Bronchial epithelial cell (primary cell): Measurements from ENCODE around the gene MRPL43. TPM values are rescaled to one million over a fixed set of nuclear protein-coding genes. Genes with fewer than 3 reads are reported as not detected.

Experiments
- DNase-seq: peaks from one replicate; pipeline ENCODE4 v3.0.0-alpha.2; 2010; ENCODE audit warnings: low read depth
- FAIRE-seq: peaks from 2 replicates; lab custom pipeline; 2011; peaks lifted over from hg19 to GRCh38; lab: Jason Lieb, UNC
- H3K27me3 ChIP-seq: 2 replicates; pipeline ENCODE4 v1.5.1; 2011; ENCODE audit warnings: low read length; ENCODE audit not compliant: control insufficient read depth, insufficient read depth
- H3K36me3 ChIP-seq: 2 replicates; pipeline ENCODE4 v1.5.1; 2011; ENCODE audit warnings: low read length; ENCODE audit not compliant: control insufficient read depth, insufficient read depth
- H3K4me3 ChIP-seq: 2 replicates; pipeline ENCODE4 v1.5.1; 2011; ENCODE audit warnings: mild to moderate bottlenecking, low read depth, low read length, control low read depth
- CTCF ChIP-seq: IDR thresholded peaks from 2 replicates; pipeline ENCODE4 v1.5.1; 2011; ENCODE audit warnings: mild to moderate bottlenecking, moderate library complexity, low read length, control low read depth, inconsistent platforms; ENCODE audit not compliant: insufficient read depth, severe bottlenecking
- total RNA-seq: library from RNA; depleted of rRNA; stranded (reverse); fragments of >200 nt; gene quantifications from 2 replicates; pipeline ENCODE4 v1.2.1, GENCODE V29; 2014

The MRPL43 gene
- total RNA-seq, 1 donor from 2014 or later = 73.5 TPM

GRCh38 chr10:101002456-101002855 is 15.2 kb upstream of the MRPL43 start:
- DNase-seq = no peak
- Histone ChIP-seq H3K27me3 (no peaks in the 10 kb centered on the region), H3K4me3 (no peak overlapping the region), H3K36me3 (peaks cover 21% of the 10 kb centered on the region)
- FAIRE-seq = no peak
- no peak for TF ChIP-seq CTCF

- FAIRE-seq (no peak), DNase-seq (no peak)
- no peak for TF ChIP-seq CTCF
- Histone ChIP-seq H3K27me3 (no peaks in the 10 kb centered on the region), H3K36me3 (peaks cover 21% of the 10 kb centered on the region), H3K4me3 (no peak overlapping the region)
These were observed 14.3 kb upstream of the MRPL43 start for GRCh38 chr10:101001659-101002035.

- peaks cover 21% of the 10 kb centered on the region for H3K36me3 ChIP-seq
- H3K4me3 ChIP-seq = peak overlapping the region; percentile 97
- DNase-seq = peak; percentile 63
- H3K27me3 ChIP-seq = no peaks in the 10 kb centered on the region
- no peak for TF ChIP-seq CTCF
- FAIRE-seq = peak; percentile 23
These were observed 13.8 kb upstream of the MRPL43 start for GRCh38 chr10:101000915-101001658.

- peaks cover 16% of the 10 kb centered on the region for H3K36me3 ChIP-seq
- FAIRE-seq (no peak), DNase-seq (no peak)
- no peaks in the 10 kb centered on the region for H3K27me3 ChIP-seq
- no peak for TF ChIP-seq CTCF
- H3K4me3 ChIP-seq = peak overlapping the region; percentile 97
These were observed 13.0 kb upstream of the MRPL43 start for GRCh38 chr10:101000127-101000914.

GRCh38 chr10:100999742-101000126 is 12.4 kb upstream of the MRPL43 start, which contains the start of gene LZTS2:
Gene LZTS2 (plus strand): TSS chr10:100999808. CDS start chr10:101002539, 2,731 bp downstream.
- Histone ChIP-seq H3K4me3 (peak within 1 kb of the TSS; percentile 97), H3K36me3 (peaks cover 13% of the 10 kb centered on the region), H3K27me3 (no peaks in the 10 kb centered on the region)
- FAIRE-seq (no peak), DNase-seq (no peak)
- no peak for TF ChIP-seq CTCF
